Tibial nerve (tissue), 4 donors: ENCODE data around the gene FAT2.

Source experiments
- EP300 ChIP-seq, 2 donors: sonication (generic); formaldehyde crosslinking; IDR thresholded peaks; one replicate each; pipeline ENCODE4 v1.6.1; 2017; ENCODE audit warnings: antibody characterized with exemption in 2 of 2, mild to moderate bottlenecking in 1 of 2
- POLR2A ChIP-seq, 2 donors: fragments of 450-650 bp; IDR thresholded peaks; one replicate each; pipeline ENCODE4 v1.6.1; 2017; ENCODE audit warnings: antibody characterized with exemption in 2 of 2, mild to moderate bottlenecking in 2 of 2, moderate library complexity in 2 of 2
- TF ChIP-seq, protein P1 (sequence below), 5 experiments: fragments of 200-600 bp in 3 of 5; fragments of 450-650 bp in 2 of 5; sonication (generic) in 3 of 5; IDR thresholded peaks; one replicate each; pipeline ENCODE4 v1.5.1; 2016 to 2019; ENCODE audit warnings: antibody characterized with exemption in 5 of 5, mild to moderate bottlenecking in 3 of 5, moderate library complexity in 2 of 5

DNA sequence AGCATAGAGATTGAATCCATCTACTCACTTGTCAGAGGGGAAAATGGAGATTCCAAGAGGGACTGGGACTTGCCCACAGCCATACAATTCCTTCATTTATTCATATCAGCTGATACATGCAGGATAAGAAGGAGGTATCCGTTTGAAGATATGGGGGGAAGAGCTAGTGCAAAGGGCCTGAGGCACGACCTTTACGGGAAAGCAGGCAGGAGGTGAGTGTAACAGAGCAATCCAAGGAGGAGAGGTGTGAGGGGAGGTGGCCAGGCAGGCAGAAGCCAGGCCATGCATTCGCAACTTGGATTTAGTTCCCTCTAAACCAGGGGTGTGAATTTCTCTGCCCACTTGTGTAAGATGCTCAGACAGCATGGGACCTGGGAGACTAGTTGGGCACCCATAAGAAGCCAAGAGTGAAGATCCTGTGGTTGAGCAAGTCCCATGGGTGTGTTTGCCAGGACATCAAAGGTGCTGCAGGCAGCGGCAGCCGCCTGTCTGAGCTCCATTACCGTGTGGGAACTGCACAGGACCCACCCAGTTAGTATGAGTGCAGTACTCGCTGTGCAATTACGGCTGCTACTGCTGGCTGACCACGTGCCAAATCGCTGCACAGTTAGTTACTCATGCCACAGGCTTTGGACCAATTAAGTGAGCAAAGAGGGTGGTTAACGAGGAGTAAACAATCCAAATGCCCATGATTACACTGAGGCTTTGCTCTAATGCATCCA, 31.4 kb upstream of the FAT2 start:
- TF ChIP-seq, protein P1, sequence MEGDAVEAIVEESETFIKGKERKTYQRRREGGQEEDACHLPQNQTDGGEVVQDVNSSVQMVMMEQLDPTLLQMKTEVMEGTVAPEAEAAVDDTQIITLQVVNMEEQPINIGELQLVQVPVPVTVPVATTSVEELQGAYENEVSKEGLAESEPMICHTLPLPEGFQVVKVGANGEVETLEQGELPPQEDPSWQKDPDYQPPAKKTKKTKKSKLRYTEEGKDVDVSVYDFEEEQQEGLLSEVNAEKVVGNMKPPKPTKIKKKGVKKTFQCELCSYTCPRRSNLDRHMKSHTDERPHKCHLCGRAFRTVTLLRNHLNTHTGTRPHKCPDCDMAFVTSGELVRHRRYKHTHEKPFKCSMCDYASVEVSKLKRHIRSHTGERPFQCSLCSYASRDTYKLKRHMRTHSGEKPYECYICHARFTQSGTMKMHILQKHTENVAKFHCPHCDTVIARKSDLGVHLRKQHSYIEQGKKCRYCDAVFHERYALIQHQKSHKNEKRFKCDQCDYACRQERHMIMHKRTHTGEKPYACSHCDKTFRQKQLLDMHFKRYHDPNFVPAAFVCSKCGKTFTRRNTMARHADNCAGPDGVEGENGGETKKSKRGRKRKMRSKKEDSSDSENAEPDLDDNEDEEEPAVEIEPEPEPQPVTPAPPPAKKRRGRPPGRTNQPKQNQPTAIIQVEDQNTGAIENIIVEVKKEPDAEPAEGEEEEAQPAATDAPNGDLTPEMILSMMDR (IDR thresholded peaks at IDR 0.05), result no peak
- TF ChIP-seq EP300 (IDR thresholded peaks at IDR 0.05), result no peak
- no peak for TF ChIP-seq POLR2A (IDR thresholded peaks at IDR 0.05)
